B cell (primary cell): ENCODE data around the gene GLIPR1. TPM values are rescaled to one million over a fixed set of nuclear protein-coding genes. Genes with fewer than 3 reads are reported as not detected.

ENCODE experiments used
- ATAC-seq: fragments of 200-7000 bp; cut with Tn5 transposase; one replicate; pipeline ENCODE4 v1.10.0; 2021; ENCODE audit warnings: low read depth, mild to moderate bottlenecking, moderate number of reproducible peaks, moderate library complexity
- CTCF ChIA-PET: fragments of 350-600 bp; sonication (Branson Sonifier 250); formaldehyde crosslinking; loops from one replicate; lab custom pipeline; 2021; ENCODE audit warnings: antibody characterized with exemption, inconsistent platforms; lab: Charles Lee
- POLR2A ChIA-PET: fragments of 350-600 bp; sonication (Branson Sonifier 250); formaldehyde crosslinking; loops from one replicate; lab custom pipeline; 2021; ENCODE audit warnings: antibody characterized with exemption; lab: Charles Lee
- DNase-seq: peaks from one replicate; pipeline ENCODE4 v3.0.0; 2013
- H2AFZ ChIP-seq: 2 replicates; pipeline ENCODE4 v1.6.1; 2012; ENCODE audit warnings: mild to moderate bottlenecking, low read depth, low read length; ENCODE audit not compliant: insufficient read depth, poor library complexity, severe bottlenecking
- H3K27ac ChIP-seq, 2 donors: 1 replicate in 1 of 2; 2 replicates in 1 of 2; pipeline ENCODE4 v1.5.1; 2012 to 2013; ENCODE audit warnings: low read length in 2 of 2, mild to moderate bottlenecking in 2 of 2, moderate library complexity in 1 of 2
- H3K27me3 ChIP-seq, 4 experiments: fragments of 200-600 bp in 1 of 4; sonication (generic) in 1 of 4; replicated peaks in 1 of 4; 1 replicate in 2 of 4; 2 replicates in 2 of 4; pipeline versions ENCODE4 v1.6.1 to v1.7.0; 2013 to 2016; ENCODE audit warnings: low read length in 3 of 4, mild to moderate bottlenecking in 2 of 4, mixed read lengths in 1 of 4, moderate library complexity in 1 of 4; ENCODE audit not compliant: insufficient read depth in 4 of 4, control insufficient read depth in 3 of 4; ENCODE audit errors: control extremely low read depth in 1 of 4
- H3K36me3 ChIP-seq, 2 experiments: replicated peaks in 1 of 2; 1 replicate in 1 of 2; 2 replicates in 1 of 2; pipeline versions ENCODE4 v1.6.1 to v1.7.1; 2013; ENCODE audit warnings: low read length in 1 of 2; ENCODE audit not compliant: insufficient read depth in 2 of 2, control insufficient read depth in 1 of 2; ENCODE audit errors: control extremely low read depth in 1 of 2, extremely low read depth in 1 of 2
- H3K4me1 ChIP-seq, 2 donors: fragments of 200-600 bp in 1 of 2; sonication (generic) in 1 of 2; 1 replicate in 1 of 2; 2 replicates in 1 of 2; pipeline versions ENCODE4 v1.5.1 to v1.6.1; 2013 to 2017; ENCODE audit warnings: low read length in 2 of 2; ENCODE audit not compliant: control insufficient read depth in 2 of 2, insufficient read depth in 2 of 2
- H3K4me2 ChIP-seq: replicated peaks from 2 replicates; pipeline ENCODE3; 2012; ENCODE audit warnings: mild to moderate bottlenecking, low read depth, low read length; ENCODE audit not compliant: poor library complexity, severe bottlenecking
- H3K4me3 ChIP-seq, 5 experiments: fragments of 200-600 bp in 1 of 5; sonication (generic) in 1 of 5; 1 replicate in 3 of 5; 2 replicates in 2 of 5; pipeline versions ENCODE4 v1.5.1 to v1.7.0; 2011 to 2016; ENCODE audit warnings: low read length in 4 of 5, mild to moderate bottlenecking in 4 of 5, low read depth in 2 of 5, control low read depth in 1 of 5, moderate library complexity in 1 of 5; ENCODE audit not compliant: insufficient read depth in 1 of 5; ENCODE audit errors: control extremely low read depth in 1 of 5, extremely low read depth in 1 of 5
- H3K79me2 ChIP-seq: fragments of 200-600 bp; sonication (generic); one replicate; pipeline ENCODE4 v1.6.0; 2016; ENCODE audit warnings: low read length; ENCODE audit not compliant: control insufficient read depth, insufficient read depth
- H3K9ac ChIP-seq: fragments of 200-600 bp; sonication (generic); 2 replicates; pipeline ENCODE4 v1.6.1; 2017; ENCODE audit warnings: mild to moderate bottlenecking, low read length, moderate library complexity
- H3K9me3 ChIP-seq, 3 donors: one replicate each; pipeline versions ENCODE4 v1.6.1 to v1.7.1; 2013; ENCODE audit warnings: low read length in 2 of 3; ENCODE audit not compliant: control insufficient read depth in 2 of 3, insufficient read depth in 1 of 3; ENCODE audit errors: control extremely low read depth in 1 of 3
- H4K20me1 ChIP-seq: 2 replicates; pipeline ENCODE4 v1.6.0; 2012; ENCODE audit warnings: mild to moderate bottlenecking, low read length; ENCODE audit not compliant: insufficient read depth, control insufficient read depth, poor library complexity, severe bottlenecking
- H3K27ac Mint-ChIP-seq: one replicate; pipeline ENCODE4 v1.8.0; 2021; ENCODE audit warnings: mixed read lengths
- H3K27me3 Mint-ChIP-seq: one replicate; pipeline ENCODE4 v1.8.0; 2021; ENCODE audit warnings: mixed read lengths
- H3K4me1 Mint-ChIP-seq: one replicate; pipeline ENCODE4 v1.8.0; 2021; ENCODE audit warnings: mixed read lengths
- H3K4me3 Mint-ChIP-seq: one replicate; pipeline ENCODE4 v1.8.0; 2021; ENCODE audit warnings: mixed read lengths
- H3K9me3 Mint-ChIP-seq: one replicate; pipeline ENCODE4 v1.8.0; 2022; ENCODE audit warnings: mixed read lengths; ENCODE audit not compliant: insufficient read depth
- EZH2 ChIP-seq: IDR thresholded peaks from 2 replicates; pipeline ENCODE4 v1.6.1; 2012; ENCODE audit warnings: borderline replicate concordance, low read depth, mild to moderate bottlenecking, moderate library complexity, low read length; ENCODE audit not compliant: insufficient read depth, poor library complexity, severe bottlenecking
- WGBS: methylation state at CpG from one replicate; pipeline ENCODE4 v1.1.5; 2013; ENCODE audit warnings: missing lambda C conversion rate; ENCODE audit not compliant: insufficient coverage; 5-methylcytosine and 5-hydroxymethylcytosine counted together
- intact Hi-C: fragments of 100-400 bp; cut with micrococcal nuclease; formaldehyde crosslinking; loops from one replicate; pipeline ENCODE4 v1.10.0; 2022
- polyA plus RNA-seq: library from polyadenylated mRNA; depleted of rRNA; stranded (reverse); fragments of >200 nt; gene quantifications from 2 replicates; pipeline ENCODE4 v1.2.3, GENCODE V29; 2012
- total RNA-seq, 2 donors: library from RNA; stranded (reverse); fragments of 120-200 nt in 1 of 2; gene quantifications; 1 replicate in 1 of 2; 2 replicates in 1 of 2; pipeline versions ENCODE4 v1.2.3 to v1.2.4, GENCODE V29; 2013 to 2022
- TF ChIP-seq, protein P1 (sequence below): fragments of 200-600 bp; IDR thresholded peaks from one replicate; pipeline ENCODE4 v1.8.0; 2022; ENCODE audit warnings: antibody characterized with exemption, mild to moderate bottlenecking

Gene GLIPR1
- total and polyA plus RNA-seq, 2 donors (not counting 1 experiment from before 2014, with no cell fraction given): 52.3 to 117 TPM

DNA sequence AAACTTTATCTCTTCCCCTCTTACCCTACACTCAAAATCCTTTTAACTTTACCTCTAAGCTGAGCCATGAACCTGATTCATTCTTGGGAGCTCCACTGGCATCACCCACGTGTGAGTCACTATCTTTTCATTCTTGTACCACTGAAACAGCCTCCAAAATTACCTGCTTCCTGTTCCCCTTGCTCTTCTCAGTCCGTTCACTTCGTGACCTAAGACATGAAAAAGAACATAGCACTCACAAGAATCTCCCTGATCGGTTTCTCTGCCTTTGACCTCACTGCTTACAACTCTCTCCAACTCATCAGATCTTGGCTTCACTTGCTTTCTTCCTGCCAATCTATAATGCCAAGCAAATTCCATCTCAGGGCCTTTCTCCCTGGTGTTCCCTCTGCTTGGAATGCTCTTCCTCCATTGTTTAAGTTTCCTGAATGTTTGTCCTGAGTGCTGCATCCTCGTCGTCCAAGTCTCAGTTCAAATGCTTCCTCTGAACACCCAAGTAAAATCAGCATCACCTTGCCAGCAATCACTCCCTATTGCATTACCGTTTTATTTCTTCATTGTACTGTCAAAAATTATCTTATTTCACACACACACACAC lies 9.2 kb downstream of the GLIPR1 start:
- no peak for DNase-seq
- no peak overlapping the region for H3K4me3 ChIP-seq
- CTCF ChIA-PET: interaction anchor here (1.6 to 2.5 kb wide), 6 partner anchors 10 to 155 kb away, joined by 4 to 22 read pairs (median 10); partner anchors contain the start of genes GLIPR1, GLIPR1L1 and GLIPR1L2
- TF ChIP-seq EZH2: no peak
- TF ChIP-seq, protein P1, sequence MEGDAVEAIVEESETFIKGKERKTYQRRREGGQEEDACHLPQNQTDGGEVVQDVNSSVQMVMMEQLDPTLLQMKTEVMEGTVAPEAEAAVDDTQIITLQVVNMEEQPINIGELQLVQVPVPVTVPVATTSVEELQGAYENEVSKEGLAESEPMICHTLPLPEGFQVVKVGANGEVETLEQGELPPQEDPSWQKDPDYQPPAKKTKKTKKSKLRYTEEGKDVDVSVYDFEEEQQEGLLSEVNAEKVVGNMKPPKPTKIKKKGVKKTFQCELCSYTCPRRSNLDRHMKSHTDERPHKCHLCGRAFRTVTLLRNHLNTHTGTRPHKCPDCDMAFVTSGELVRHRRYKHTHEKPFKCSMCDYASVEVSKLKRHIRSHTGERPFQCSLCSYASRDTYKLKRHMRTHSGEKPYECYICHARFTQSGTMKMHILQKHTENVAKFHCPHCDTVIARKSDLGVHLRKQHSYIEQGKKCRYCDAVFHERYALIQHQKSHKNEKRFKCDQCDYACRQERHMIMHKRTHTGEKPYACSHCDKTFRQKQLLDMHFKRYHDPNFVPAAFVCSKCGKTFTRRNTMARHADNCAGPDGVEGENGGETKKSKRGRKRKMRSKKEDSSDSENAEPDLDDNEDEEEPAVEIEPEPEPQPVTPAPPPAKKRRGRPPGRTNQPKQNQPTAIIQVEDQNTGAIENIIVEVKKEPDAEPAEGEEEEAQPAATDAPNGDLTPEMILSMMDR: no peak
- peak; percentile 21 for ATAC-seq
- WGBS: 68% methylated on average over 7 of the region's 7 CpGs
- no peak overlapping the region for H3K4me3 Mint-ChIP-seq
- H4K20me1 ChIP-seq: peaks cover 20% of the 10 kb centered on the region
- peaks cover 50% of the 10 kb centered on the region for H3K4me1 Mint-ChIP-seq
- H3K79me2 ChIP-seq: peaks cover 66% of the 10 kb centered on the region
- H3K27me3 Mint-ChIP-seq: no peaks in the 10 kb centered on the region
- no peaks in the 10 kb centered on the region for H3K27me3 ChIP-seq
- peak overlapping the region; percentile 5 for H3K27ac Mint-ChIP-seq
- H3K9me3 ChIP-seq: no peaks in the 10 kb centered on the region
- POLR2A ChIA-PET: no interaction called here
- peaks cover 8 to 54% of the 10 kb centered on the region in 2 experiments for H3K36me3 ChIP-seq
- H3K27ac ChIP-seq: peak overlapping the region in 1 of 2 donors; percentile 28
- intact Hi-C loops: loop anchor here (2.0 to 5.0 kb wide), 2 partner anchors 53 to 157 kb away; partner anchors contain the start of genes CAPS2 and GLIPR1L1
- H3K4me1 ChIP-seq: peaks cover 9 to 16% of the 10 kb centered on the region in 2 donors
- no peak overlapping the region for H3K9ac ChIP-seq
- H3K9me3 Mint-ChIP-seq: no peaks in the 10 kb centered on the region
- H2AFZ ChIP-seq: no peak overlapping the region
- no peak overlapping the region for H3K4me2 ChIP-seq

DNA sequence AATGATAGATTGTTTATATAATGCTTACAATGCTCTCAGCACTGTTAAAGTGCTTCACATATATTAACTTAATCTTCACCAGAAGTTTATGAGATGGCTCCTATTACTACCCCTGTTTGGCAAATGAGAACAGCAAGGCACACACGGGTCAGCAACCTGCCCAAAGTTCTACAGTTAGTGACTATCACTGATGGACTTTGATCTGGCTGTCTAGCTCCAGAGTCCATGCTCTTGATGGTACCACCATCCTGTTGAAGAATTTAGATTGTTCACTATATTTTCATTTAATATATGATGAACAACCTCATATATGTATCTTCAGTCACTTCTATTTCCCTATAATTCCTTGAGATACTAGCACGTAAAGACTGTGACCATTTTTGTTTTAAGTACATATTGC lies 10.6 kb downstream of the GLIPR1 start:
- no peak overlapping the region for H3K9ac ChIP-seq
- H3K79me2 ChIP-seq: peaks cover 55% of the 10 kb centered on the region
- Mint-ChIP-seq H3K27me3 (no peaks in the 10 kb centered on the region), H3K4me1 (peaks cover 50% of the 10 kb centered on the region), H3K27ac (no peak overlapping the region), H3K9me3 (no peaks in the 10 kb centered on the region), H3K4me3 (no peak overlapping the region)
- no peak overlapping the region for H3K4me2 ChIP-seq
- H2AFZ ChIP-seq: no peak overlapping the region
- H3K36me3 ChIP-seq: peaks cover 10 to 55% of the 10 kb centered on the region in 2 experiments
- TF ChIP-seq EZH2: no peak
- TF ChIP-seq, protein P1: no peak
- H3K4me1 ChIP-seq: peaks cover 6 to 9% of the 10 kb centered on the region in 2 donors
- no peak for ATAC-seq
- POLR2A ChIA-PET: no interaction called here
- H3K4me3 ChIP-seq: no peak overlapping the region
- H3K9me3 ChIP-seq: no peaks in the 10 kb centered on the region
- no peak for DNase-seq
- intact Hi-C loops: no loop called here
- peaks cover 26% of the 10 kb centered on the region for H4K20me1 ChIP-seq
- no peaks in the 10 kb centered on the region for H3K27me3 ChIP-seq
- H3K27ac ChIP-seq: peak overlapping the region in 1 of 2 donors; percentile 7
- no CpG with 5 or more reads among the region's 2 CpGs for WGBS
- CTCF ChIA-PET: interaction anchor here (1.0 kb wide), 1 partner anchor 54 kb away, joined by 4 read pairs; no protein-coding TSS in a partner anchor
